Measurements from ENCODE around the gene ALX3.

DNA sequence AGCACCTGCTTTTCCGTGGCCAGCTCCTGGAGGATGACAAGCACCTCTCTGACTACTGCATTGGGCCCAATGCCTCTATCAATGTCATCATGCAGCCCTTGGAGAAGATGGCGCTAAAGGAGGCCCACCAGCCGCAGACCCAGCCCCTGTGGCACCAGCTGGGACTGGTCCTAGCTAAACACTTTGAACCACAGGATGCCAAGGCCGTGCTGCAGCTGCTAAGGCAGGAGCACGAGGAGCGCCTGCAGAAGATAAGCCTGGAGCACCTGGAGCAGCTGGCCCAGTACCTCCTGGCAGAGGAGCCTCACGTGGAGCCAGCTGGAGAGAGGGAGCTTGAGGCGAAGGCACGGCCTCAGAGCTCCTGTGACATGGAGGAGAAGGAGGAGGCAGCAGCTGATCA, 42.2 kb upstream of the ALX3 start:
- TF ChIP-seq, protein P1, sequence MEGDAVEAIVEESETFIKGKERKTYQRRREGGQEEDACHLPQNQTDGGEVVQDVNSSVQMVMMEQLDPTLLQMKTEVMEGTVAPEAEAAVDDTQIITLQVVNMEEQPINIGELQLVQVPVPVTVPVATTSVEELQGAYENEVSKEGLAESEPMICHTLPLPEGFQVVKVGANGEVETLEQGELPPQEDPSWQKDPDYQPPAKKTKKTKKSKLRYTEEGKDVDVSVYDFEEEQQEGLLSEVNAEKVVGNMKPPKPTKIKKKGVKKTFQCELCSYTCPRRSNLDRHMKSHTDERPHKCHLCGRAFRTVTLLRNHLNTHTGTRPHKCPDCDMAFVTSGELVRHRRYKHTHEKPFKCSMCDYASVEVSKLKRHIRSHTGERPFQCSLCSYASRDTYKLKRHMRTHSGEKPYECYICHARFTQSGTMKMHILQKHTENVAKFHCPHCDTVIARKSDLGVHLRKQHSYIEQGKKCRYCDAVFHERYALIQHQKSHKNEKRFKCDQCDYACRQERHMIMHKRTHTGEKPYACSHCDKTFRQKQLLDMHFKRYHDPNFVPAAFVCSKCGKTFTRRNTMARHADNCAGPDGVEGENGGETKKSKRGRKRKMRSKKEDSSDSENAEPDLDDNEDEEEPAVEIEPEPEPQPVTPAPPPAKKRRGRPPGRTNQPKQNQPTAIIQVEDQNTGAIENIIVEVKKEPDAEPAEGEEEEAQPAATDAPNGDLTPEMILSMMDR (conservative IDR thresholded peaks at IDR 0.05) = no peak
- TF ChIP-seq EZH2 (IDR thresholded peaks at IDR 0.05; ENCODE audit: low read depth) = no peak

Data from PC-9 (cell line).